GM23248 (cell line): Measurements from ENCODE around the gene TAL1. TPM values are rescaled to one million over a fixed set of nuclear protein-coding genes. Genes with fewer than 3 reads are reported as not detected.

Experiments used
- DNase-seq: peaks from one replicate; pipeline ENCODE4 v3.0.0-alpha.2; 2015
- H2AFZ ChIP-seq: fragments of 200-600 bp; sonication (generic); 2 replicates; pipeline ENCODE4 v1.6.1; 2016; ENCODE audit warnings: antibody characterized with exemption
- H3F3A ChIP-seq: fragments of 200-600 bp; sonication (generic); 2 replicates; pipeline ENCODE4 v1.6.1; 2016; ENCODE audit warnings: mild to moderate bottlenecking, antibody characterized with exemption, mixed run types; ENCODE audit not compliant: insufficient read depth
- H3K27ac ChIP-seq: fragments of 200-600 bp; sonication (generic); 2 replicates; pipeline ENCODE4 v1.5.1; 2016; ENCODE audit warnings: mild to moderate bottlenecking
- H3K27me3 ChIP-seq: fragments of 200-600 bp; sonication (generic); replicated peaks from 2 replicates; pipeline ENCODE4 v1.6.1; 2016; ENCODE audit warnings: mild to moderate bottlenecking; ENCODE audit not compliant: insufficient read depth
- H3K36me3 ChIP-seq: fragments of 200-600 bp; sonication (generic); 2 replicates; pipeline ENCODE4 v1.6.1; 2016; ENCODE audit warnings: low read depth, mild to moderate bottlenecking
- H3K4me1 ChIP-seq: fragments of 200-600 bp; sonication (generic); 2 replicates; pipeline ENCODE4 v1.6.1; 2016; ENCODE audit warnings: mild to moderate bottlenecking; ENCODE audit not compliant: insufficient read depth
- H3K4me2 ChIP-seq: fragments of 200-600 bp; sonication (generic); one replicate; pipeline ENCODE4 v1.6.1; 2016; ENCODE audit warnings: mild to moderate bottlenecking; ENCODE audit not compliant: unreplicated experiment
- H3K4me3 ChIP-seq: fragments of 200-600 bp; sonication (generic); 2 replicates; pipeline ENCODE4 v1.5.1; 2016; ENCODE audit warnings: mild to moderate bottlenecking
- H3K79me2 ChIP-seq: fragments of 200-600 bp; sonication (generic); 2 replicates; pipeline ENCODE4 v1.6.1; 2016; ENCODE audit warnings: mild to moderate bottlenecking; ENCODE audit not compliant: insufficient read depth
- H3K9ac ChIP-seq: fragments of 200-600 bp; sonication (generic); 2 replicates; pipeline ENCODE4 v1.6.1; 2016; ENCODE audit warnings: mild to moderate bottlenecking
- H3K9me2 ChIP-seq: fragments of 200-600 bp; sonication (generic); 2 replicates; pipeline ENCODE4 v1.6.1; 2016; ENCODE audit warnings: mixed run types, mild to moderate bottlenecking, moderate library complexity; ENCODE audit not compliant: insufficient read depth
- H3K9me3 ChIP-seq: fragments of 200-600 bp; sonication (generic); one replicate; pipeline ENCODE4 v1.6.1; 2017; ENCODE audit warnings: low read depth
- H4K20me1 ChIP-seq: fragments of 200-600 bp; sonication (generic); 2 replicates; pipeline ENCODE4 v1.6.0; 2016; ENCODE audit not compliant: insufficient read depth
- EZH2 ChIP-seq: fragments of 200-600 bp; sonication (generic); IDR thresholded peaks from 2 replicates; pipeline ENCODE4 v1.6.1; 2018; ENCODE audit warnings: antibody characterized with exemption, mild to moderate bottlenecking; ENCODE audit not compliant: insufficient read depth, poor library complexity, severe bottlenecking
- EZH2phosphoT487 ChIP-seq: fragments of 200-600 bp; sonication (generic); IDR thresholded peaks from 2 replicates; pipeline ENCODE4 v1.6.1; 2018; ENCODE audit warnings: antibody characterized with exemption, moderate library complexity, mild to moderate bottlenecking, low read depth; ENCODE audit not compliant: insufficient read depth
- WGBS, 2 experiments: methylation state at CpG; one replicate each; pipeline ENCODE4 v1.1.6; 2015 to 2017; ENCODE audit warnings: low lambda C conversion rate in 2 of 2, low coverage in 1 of 2; ENCODE audit errors: missing lambda C conversion rate in 2 of 2; 5-methylcytosine and 5-hydroxymethylcytosine counted together
- in situ Hi-C: fragments of 300-500 bp; cut with MboI; formaldehyde crosslinking; loops from 2 replicates; pipeline ENCODE4 v1.15.0; 2020
- polyA plus RNA-seq: library from polyadenylated mRNA; unstranded; fragments of >200 nt; fragmentation: Nextera tagmentation; extraction: Ambion mirVana; gene quantifications from 2 replicates; pipeline ENCODE4 v1.2.1, GENCODE V29; 2016
- total RNA-seq: library from RNA; depleted of rRNA; stranded (reverse); fragments of >200 nt; shearing (Covaris generic); gene quantifications from 2 replicates; pipeline ENCODE4 v1.2.3, GENCODE V29; 2014

TAL1 gene
- total and polyA plus RNA-seq, 2 experiments from 2014 or later, result not detected

GRCh38 chr1:47230692-47231300 is 1.2 kb downstream of the TAL1 start:
- H3K4me1 ChIP-seq, result no peaks in the 10 kb centered on the region
- no peaks in the 10 kb centered on the region for H3F3A ChIP-seq
- peaks cover 84% of the 10 kb centered on the region for H3K27me3 ChIP-seq
- H3K9me2 ChIP-seq, result no peaks in the 10 kb centered on the region
- no peaks in the 10 kb centered on the region for H3K79me2 ChIP-seq
- H3K4me3 ChIP-seq, result no peak overlapping the region
- no peaks in the 10 kb centered on the region for H3K36me3 ChIP-seq
- no peak overlapping the region for H3K9ac ChIP-seq
- DNase-seq, result no peak
- no peak overlapping the region for H3K4me2 ChIP-seq
- WGBS, 2 experiments, result 15 to 22% methylated on average over 27 to 44 of the region's 44 CpGs
- no peaks in the 10 kb centered on the region for H4K20me1 ChIP-seq
- in situ Hi-C loops, result no loop called here
- no peak overlapping the region for H3K27ac ChIP-seq
- TF ChIP-seq EZH2phosphoT487 (peak; percentile 6; the same call in 1 of the 2 replicates), EZH2 (peak; percentile 21)
- no peaks in the 10 kb centered on the region for H3K9me3 ChIP-seq
- H2AFZ ChIP-seq, result no peak overlapping the region

GRCh38 chr1:47229886-47230691 is 1.9 kb downstream of the TAL1 start:
- Histone ChIP-seq H3K9me2 (no peaks in the 10 kb centered on the region), H3K27me3 (peaks cover 87% of the 10 kb centered on the region), H3K36me3 (no peaks in the 10 kb centered on the region), H4K20me1 (no peaks in the 10 kb centered on the region), H3F3A (no peaks in the 10 kb centered on the region), H3K4me3 (no peak overlapping the region), H3K79me2 (no peaks in the 10 kb centered on the region), H3K9me3 (no peaks in the 10 kb centered on the region), H3K4me2 (no peak overlapping the region), H3K4me1 (no peaks in the 10 kb centered on the region), H3K9ac (no peak overlapping the region), H2AFZ (no peak overlapping the region), H3K27ac (no peak overlapping the region)
- no peak for DNase-seq
- in situ Hi-C loops, result no loop called here
- TF ChIP-seq EZH2 (peak; percentile 100), EZH2phosphoT487 (peak; percentile 93)
- 23 to 24% methylated on average over 23 of the region's 23 CpGs for WGBS, 2 experiments

- Histone ChIP-seq H3F3A (no peaks in the 10 kb centered on the region), H4K20me1 (no peaks in the 10 kb centered on the region), H3K9me3 (no peaks in the 10 kb centered on the region), H3K4me1 (no peaks in the 10 kb centered on the region), H3K4me3 (no peak overlapping the region), H2AFZ (no peak overlapping the region), H3K79me2 (no peaks in the 10 kb centered on the region), H3K4me2 (no peak overlapping the region), H3K36me3 (no peaks in the 10 kb centered on the region), H3K27ac (no peak overlapping the region), H3K9ac (no peak overlapping the region), H3K27me3 (peaks cover 93% of the 10 kb centered on the region), H3K9me2 (no peaks in the 10 kb centered on the region)
- TF ChIP-seq EZH2 (no peak), EZH2phosphoT487 (no peak)
- WGBS, 2 experiments, result 26 to 28% methylated on average over 24 to 35 of the region's 35 CpGs
- in situ Hi-C loops, result no loop called here
- DNase-seq, result no peak
Observed at GRCh38 chr1:47229031-47229885, 2.8 kb downstream of the TAL1 start.

- H3K4me1 ChIP-seq, result no peaks in the 10 kb centered on the region
- 68 to 79% methylated on average over 9 to 12 of the region's 12 CpGs for WGBS, 2 experiments
- H3F3A ChIP-seq, result no peaks in the 10 kb centered on the region
- no peak overlapping the region for H3K27ac ChIP-seq
- no peaks in the 10 kb centered on the region for H3K9me2 ChIP-seq
- no peak overlapping the region for H2AFZ ChIP-seq
- no peaks in the 10 kb centered on the region for H3K9me3 ChIP-seq
- H3K4me2 ChIP-seq, result no peak overlapping the region
- TF ChIP-seq EZH2phosphoT487 (no peak), EZH2 (no peak)
- in situ Hi-C loops, result no loop called here
- H3K36me3 ChIP-seq, result no peaks in the 10 kb centered on the region
- no peak for DNase-seq
- H3K4me3 ChIP-seq, result no peak overlapping the region
- no peaks in the 10 kb centered on the region for H4K20me1 ChIP-seq
- H3K79me2 ChIP-seq, result no peaks in the 10 kb centered on the region
- no peak overlapping the region for H3K9ac ChIP-seq
- peaks cover 93% of the 10 kb centered on the region for H3K27me3 ChIP-seq
Observed at GRCh38 chr1:47228644-47229030, 3.4 kb downstream of the TAL1 start.
